GM12865 (cell line): ENCODE measurements around the gene MBD2.

Source experiments
- DNase-seq: peaks from one replicate; pipeline ENCODE4 v3.0.0; 2010; ENCODE audit warnings: low read depth
- H3K4me3 ChIP-seq: 2 replicates; pipeline ENCODE4 v1.5.1; 2011; ENCODE audit warnings: mild to moderate bottlenecking, low read depth, low read length, control low read depth
- TF ChIP-seq, protein P1 (sequence below): IDR thresholded peaks from 2 replicates; pipeline ENCODE4 v1.5.1; 2011; ENCODE audit warnings: low read length, control low read depth, low read depth, inconsistent platforms; ENCODE audit not compliant: insufficient read depth; ENCODE audit errors: missing control alignments

The MBD2 gene

DNA sequence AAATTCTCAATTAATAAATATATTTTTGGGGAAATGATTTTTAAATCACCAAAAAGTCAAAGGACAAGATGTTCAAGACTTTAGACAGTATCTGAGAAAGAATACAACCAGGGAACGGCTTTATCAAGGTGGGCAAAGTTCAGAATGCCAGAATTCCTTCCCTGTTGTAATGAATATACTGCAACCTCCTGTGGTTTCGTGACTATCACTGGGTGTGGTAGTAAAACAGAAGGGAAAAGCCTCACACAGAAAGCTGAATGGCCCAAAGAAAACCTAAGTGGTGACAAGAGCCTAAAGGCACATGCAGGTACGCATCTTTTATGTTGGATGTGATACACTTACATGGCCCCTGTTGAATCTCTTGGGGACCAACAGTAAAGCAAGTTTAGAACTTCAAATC is 37.1 kb downstream of the MBD2 start:
- no peak overlapping the region for H3K4me3 ChIP-seq
- DNase-seq, result no peak
- TF ChIP-seq, protein P1, sequence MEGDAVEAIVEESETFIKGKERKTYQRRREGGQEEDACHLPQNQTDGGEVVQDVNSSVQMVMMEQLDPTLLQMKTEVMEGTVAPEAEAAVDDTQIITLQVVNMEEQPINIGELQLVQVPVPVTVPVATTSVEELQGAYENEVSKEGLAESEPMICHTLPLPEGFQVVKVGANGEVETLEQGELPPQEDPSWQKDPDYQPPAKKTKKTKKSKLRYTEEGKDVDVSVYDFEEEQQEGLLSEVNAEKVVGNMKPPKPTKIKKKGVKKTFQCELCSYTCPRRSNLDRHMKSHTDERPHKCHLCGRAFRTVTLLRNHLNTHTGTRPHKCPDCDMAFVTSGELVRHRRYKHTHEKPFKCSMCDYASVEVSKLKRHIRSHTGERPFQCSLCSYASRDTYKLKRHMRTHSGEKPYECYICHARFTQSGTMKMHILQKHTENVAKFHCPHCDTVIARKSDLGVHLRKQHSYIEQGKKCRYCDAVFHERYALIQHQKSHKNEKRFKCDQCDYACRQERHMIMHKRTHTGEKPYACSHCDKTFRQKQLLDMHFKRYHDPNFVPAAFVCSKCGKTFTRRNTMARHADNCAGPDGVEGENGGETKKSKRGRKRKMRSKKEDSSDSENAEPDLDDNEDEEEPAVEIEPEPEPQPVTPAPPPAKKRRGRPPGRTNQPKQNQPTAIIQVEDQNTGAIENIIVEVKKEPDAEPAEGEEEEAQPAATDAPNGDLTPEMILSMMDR, result no peak

DNA sequence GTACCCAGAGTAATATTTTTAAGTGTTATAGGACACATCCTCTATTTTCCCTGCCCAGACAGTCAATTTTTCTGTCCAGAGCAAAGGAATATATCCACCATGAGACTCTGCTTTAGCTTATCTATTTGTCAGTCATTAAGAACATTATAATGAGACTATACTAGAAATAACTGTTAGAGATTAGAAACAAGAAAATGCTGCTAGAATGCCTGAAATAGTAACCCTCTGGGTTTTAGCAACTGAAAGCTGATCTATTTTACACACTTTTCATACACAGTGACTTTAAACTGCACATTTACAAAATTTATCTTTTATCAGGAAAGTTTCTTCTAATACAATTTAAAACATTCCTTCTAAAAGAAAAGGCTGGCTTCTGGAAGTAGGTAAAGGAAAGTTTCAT is 39.6 kb downstream of the MBD2 start:
- TF ChIP-seq, protein P1, result no peak
- no peak for DNase-seq
- H3K4me3 ChIP-seq, result no peak overlapping the region

DNA sequence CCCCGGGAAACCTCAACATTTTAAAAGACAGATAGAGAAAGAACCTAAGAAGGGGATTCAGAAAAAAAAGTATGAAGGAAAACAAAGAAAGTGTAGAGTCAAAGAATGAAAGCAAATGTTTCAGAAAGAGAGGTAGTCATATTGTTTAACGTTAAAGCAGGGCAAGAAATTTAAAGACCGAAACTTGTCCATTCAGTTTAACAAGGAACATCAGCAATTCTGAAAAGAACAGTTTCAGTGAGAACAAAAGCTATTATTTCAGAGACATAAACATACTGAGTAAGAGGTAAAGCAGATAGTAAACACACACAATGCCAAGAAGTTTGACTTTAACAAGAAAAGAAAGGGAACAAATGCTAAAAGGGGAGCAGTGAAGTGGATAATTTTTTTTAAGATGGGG is 41.1 kb downstream of the MBD2 start:
- TF ChIP-seq, protein P1, result no peak
- H3K4me3 ChIP-seq, result no peak overlapping the region
- DNase-seq, result no peak

DNA sequence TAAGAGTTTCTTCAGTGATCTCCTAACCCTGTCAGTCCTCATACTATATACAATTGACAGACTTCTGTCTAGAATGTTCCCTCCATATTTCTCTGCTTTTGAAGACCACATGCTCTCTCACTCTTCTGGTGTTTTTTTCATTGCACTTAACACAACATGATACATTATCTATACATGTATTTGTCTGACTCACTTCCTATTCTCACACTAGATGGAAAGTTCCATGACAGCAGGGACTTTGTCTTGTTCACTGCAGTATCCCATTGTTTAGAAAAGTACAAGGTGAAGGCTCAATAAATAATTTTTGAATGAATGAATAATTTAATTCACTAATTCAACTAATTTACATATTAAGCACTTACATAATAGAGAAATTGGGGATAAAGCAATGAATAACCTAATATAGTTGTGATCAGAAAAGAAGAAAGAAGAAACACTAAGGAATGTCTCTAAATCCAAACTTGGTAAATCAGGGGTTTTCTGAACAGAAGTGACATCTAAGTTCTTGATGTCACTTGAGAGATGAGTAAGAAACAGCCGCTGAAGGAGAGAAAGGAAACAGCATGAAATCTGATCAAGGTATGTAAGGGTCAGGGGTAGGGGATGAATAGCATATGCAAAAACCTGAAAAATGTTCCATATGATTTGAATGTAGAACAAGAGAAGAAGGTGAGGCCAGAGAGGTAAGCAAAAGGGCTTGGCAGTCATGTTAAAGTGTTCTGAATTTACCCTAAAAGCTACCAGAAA is 42.4 kb downstream of the MBD2 start:
- no peak overlapping the region for H3K4me3 ChIP-seq
- peak; percentile 30 for DNase-seq
- TF ChIP-seq, protein P1, result no peak

DNA sequence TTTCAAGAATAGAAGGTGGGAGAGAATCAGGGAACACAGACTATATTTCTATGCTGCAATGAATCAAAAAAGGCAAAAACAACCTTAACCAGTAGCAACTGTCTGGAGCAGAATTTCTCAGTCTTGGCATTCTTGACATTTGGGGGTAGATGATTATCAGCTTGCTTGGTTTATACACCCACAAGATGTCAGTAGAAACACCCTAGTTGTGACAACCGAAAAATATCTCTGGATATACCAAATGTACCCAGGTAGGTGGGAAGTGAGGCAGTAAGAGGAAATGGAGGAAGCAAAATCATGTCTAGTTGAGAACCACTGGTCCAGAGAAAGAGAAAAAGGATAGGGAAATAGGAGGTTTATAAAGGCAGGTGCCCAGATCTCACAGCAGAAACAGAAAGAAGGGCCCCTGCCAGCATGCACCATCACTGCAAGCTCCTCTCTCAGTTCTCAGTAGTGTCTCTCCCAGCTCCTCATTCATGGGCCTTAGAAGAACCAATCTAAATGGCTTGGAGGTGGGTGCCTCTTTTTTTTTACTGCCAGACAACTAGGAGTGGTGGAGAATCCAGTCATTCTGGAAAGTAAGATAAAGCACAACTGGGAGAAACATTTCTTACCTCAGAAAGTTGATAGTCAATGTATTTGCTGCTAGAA is 50.4 kb downstream of the MBD2 start:
- DNase-seq, result peak; percentile 50
- TF ChIP-seq, protein P1, result no peak
- no peak overlapping the region for H3K4me3 ChIP-seq

DNA sequence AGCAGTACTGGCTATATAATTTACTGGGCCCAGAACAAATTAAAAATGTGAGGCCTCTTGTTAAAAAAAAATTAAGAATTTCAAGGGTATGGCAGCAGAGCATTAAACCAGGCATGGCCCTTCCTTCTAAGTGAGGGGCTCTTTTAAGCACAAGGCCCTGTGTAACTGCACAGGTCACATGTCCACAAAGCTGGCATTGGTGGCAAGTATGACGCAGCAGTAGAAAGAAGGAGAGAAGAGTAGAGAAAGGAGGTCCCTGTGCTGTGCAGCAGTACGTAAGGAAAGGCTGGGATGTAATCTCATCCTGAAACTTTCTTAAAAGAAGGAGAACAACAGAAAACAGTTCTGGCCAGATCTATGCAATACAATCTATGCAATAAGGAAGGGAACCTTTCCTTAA is 51.2 kb downstream of the MBD2 start:
- TF ChIP-seq, protein P1, result no peak
- no peak overlapping the region for H3K4me3 ChIP-seq
- no peak for DNase-seq
